Measurements from ENCODE around the gene CCL22.
"Not testable (repeated sequence)": the region's sequence is repeated elsewhere in the genome, so short reads cannot be mapped to it uniquely, and the experiment has no call there.

Gene CCL22

GRCh38 chr16:57347858-57348257 is 10.7 kb upstream of the CCL22 start:
- DNase-seq (ENCODE audit: low read depth in 2 of 2): no peak

GRCh38 chr16:57348327-57348726 is 10.3 kb upstream of the CCL22 start:
- DNase-seq (ENCODE audit: low read depth in 2 of 2): no peak

- DNase-seq (ENCODE audit: low read depth in 2 of 2): no peak
These were observed 9.2 kb upstream of the CCL22 start for GRCh38 chr16:57349212-57350031.

GRCh38 chr16:57352636-57353047 is 5.9 kb upstream of the CCL22 start:
- DNase-seq (ENCODE audit: low read depth in 2 of 2): no peak

GRCh38 chr16:57354311-57354710 is 4.3 kb upstream of the CCL22 start:
- DNase-seq (ENCODE audit: low read depth in 2 of 2): no peak

GRCh38 chr16:57355898-57356414 is 2.6 kb upstream of the CCL22 start:
- DNase-seq (ENCODE audit: low read depth in 2 of 2): no peak

- DNase-seq (ENCODE audit: low read depth in 2 of 2): no peak
These were observed 2.0 kb upstream of the CCL22 start for GRCh38 chr16:57356547-57356946.

GRCh38 chr16:57357330-57358085 is 1.1 kb upstream of the CCL22 start:
- DNase-seq (ENCODE audit: low read depth in 2 of 2): no peak

GRCh38 chr16:57358086-57358420 is 530 bp upstream of the CCL22 start:
- DNase-seq (ENCODE audit: low read depth in 2 of 2): no peak

GRCh38 chr16:57360321-57360935 is 1.8 kb downstream of the CCL22 start:
- DNase-seq (ENCODE audit: low read depth in 2 of 2): no peak

- DNase-seq (ENCODE audit: low read depth in 2 of 2): no peak
These were observed 2.8 kb downstream of the CCL22 start for GRCh38 chr16:57361404-57361803.

GRCh38 chr16:57364143-57364542 is 5.6 kb downstream of the CCL22 start:
- DNase-seq (ENCODE audit: low read depth in 2 of 2): no peak

GRCh38 chr16:57366544-57367040 is 8.0 kb downstream of the CCL22 start:
- DNase-seq (ENCODE audit: low read depth in 2 of 2): no peak

- no peak for DNase-seq (ENCODE audit: low read depth in 2 of 2)
These were observed 8.7 kb downstream of the CCL22 start for GRCh38 chr16:57367116-57367752.

GRCh38 chr16:57371494-57372371 is 13.2 kb downstream of the CCL22 start:
- DNase-seq (ENCODE audit: low read depth in 2 of 2): no peak

- no peak for DNase-seq (ENCODE audit: low read depth in 2 of 2)
These were observed 14.0 kb downstream of the CCL22 start, which contains the start of gene CX3CL1 for GRCh38 chr16:57372372-57373116. Gene CX3CL1, plus strand, starts transcription at chr16:57372490. Its CDS starts 79 bp downstream, at chr16:57372569.

GRCh38 chr16:57373117-57373947 is 14.7 kb downstream of the CCL22 start:
- DNase-seq (ENCODE audit: low read depth in 2 of 2): no peak

GRCh38 chr16:57374067-57374534 is 15.5 kb downstream of the CCL22 start:
- no peak for DNase-seq (ENCODE audit: low read depth in 2 of 2)

GRCh38 chr16:57374925-57375465 is 16.4 kb downstream of the CCL22 start:
- not testable (repeated sequence) for DNase-seq (ENCODE audit: low read depth in 2 of 2)

Measured in activated CD4-positive, alpha-beta T cell treated with anti-CD3 and anti-CD28 coated beads for 24 hours (primary cell).